ENCODE measurements around the gene LYZL2.

- TF ChIP-seq, protein P1, sequence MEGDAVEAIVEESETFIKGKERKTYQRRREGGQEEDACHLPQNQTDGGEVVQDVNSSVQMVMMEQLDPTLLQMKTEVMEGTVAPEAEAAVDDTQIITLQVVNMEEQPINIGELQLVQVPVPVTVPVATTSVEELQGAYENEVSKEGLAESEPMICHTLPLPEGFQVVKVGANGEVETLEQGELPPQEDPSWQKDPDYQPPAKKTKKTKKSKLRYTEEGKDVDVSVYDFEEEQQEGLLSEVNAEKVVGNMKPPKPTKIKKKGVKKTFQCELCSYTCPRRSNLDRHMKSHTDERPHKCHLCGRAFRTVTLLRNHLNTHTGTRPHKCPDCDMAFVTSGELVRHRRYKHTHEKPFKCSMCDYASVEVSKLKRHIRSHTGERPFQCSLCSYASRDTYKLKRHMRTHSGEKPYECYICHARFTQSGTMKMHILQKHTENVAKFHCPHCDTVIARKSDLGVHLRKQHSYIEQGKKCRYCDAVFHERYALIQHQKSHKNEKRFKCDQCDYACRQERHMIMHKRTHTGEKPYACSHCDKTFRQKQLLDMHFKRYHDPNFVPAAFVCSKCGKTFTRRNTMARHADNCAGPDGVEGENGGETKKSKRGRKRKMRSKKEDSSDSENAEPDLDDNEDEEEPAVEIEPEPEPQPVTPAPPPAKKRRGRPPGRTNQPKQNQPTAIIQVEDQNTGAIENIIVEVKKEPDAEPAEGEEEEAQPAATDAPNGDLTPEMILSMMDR (IDR thresholded peaks at IDR 0.05), result peak; percentile 59 to 89 (median 82)
- no peak for TF ChIP-seq POLR2A (IDR thresholded peaks at IDR 0.05)
These were observed 38.3 kb downstream of the LYZL2 start for GRCh38 chr10:30591249-30591670.

All from esophagus squamous epithelium (tissue), 4 donors.